ENCODE measurements around the gene ATL1.
"Not testable (repeated sequence)": the region's sequence is repeated elsewhere in the genome, so short reads cannot be mapped to it uniquely, and the experiment has no call there.

ATL1 gene

GRCh38 chr14:50533241-50533705 lies 26.7 kb upstream of the ATL1 start:
- Mint-ChIP-seq H3K4me1 (peaks cover 40% of the 10 kb centered on the region), H3K27ac (peak overlapping the region; percentile 23), H3K9me3 (peaks cover 24% of the 10 kb centered on the region), H3K27me3 (ENCODE audit: low read depth, poor library complexity) (peaks cover 10% of the 10 kb centered on the region), H3K36me3 (ENCODE audit: low read depth) (peaks cover 19% of the 10 kb centered on the region), H3K4me3 (peak overlapping the region; percentile 95)
- no peak for DNase-seq
- no peak for TF ChIP-seq CTCF (IDR thresholded peaks at IDR 0.05)

GRCh38 chr14:50533806-50534205 lies 26.1 kb upstream of the ATL1 start:
- Mint-ChIP-seq H3K36me3 (ENCODE audit: low read depth) (peaks cover 20% of the 10 kb centered on the region), H3K4me3 (no peak overlapping the region), H3K27ac (no peak overlapping the region), H3K27me3 (ENCODE audit: low read depth, poor library complexity) (peaks cover 10% of the 10 kb centered on the region), H3K9me3 (peaks cover 27% of the 10 kb centered on the region), H3K4me1 (peaks cover 39% of the 10 kb centered on the region)
- no peak for DNase-seq
- no peak for TF ChIP-seq CTCF (IDR thresholded peaks at IDR 0.05)

- Mint-ChIP-seq H3K27ac (no peak overlapping the region), H3K4me1 (peaks cover 33% of the 10 kb centered on the region), H3K27me3 (ENCODE audit: low read depth, poor library complexity) (peaks cover 10% of the 10 kb centered on the region), H3K4me3 (no peak overlapping the region), H3K9me3 (peaks cover 27% of the 10 kb centered on the region), H3K36me3 (ENCODE audit: low read depth) (peaks cover 20% of the 10 kb centered on the region)
- no peak for DNase-seq
- TF ChIP-seq CTCF (IDR thresholded peaks at IDR 0.05) = no peak
Observed at GRCh38 chr14:50534416-50534815, 25.5 kb upstream of the ATL1 start.

GRCh38 chr14:50534997-50535396 lies 24.9 kb upstream of the ATL1 start:
- Mint-ChIP-seq H3K9me3 (peaks cover 27% of the 10 kb centered on the region), H3K27ac (no peak overlapping the region), H3K4me3 (no peak overlapping the region), H3K27me3 (ENCODE audit: low read depth, poor library complexity) (peaks cover 10% of the 10 kb centered on the region), H3K36me3 (ENCODE audit: low read depth) (peaks cover 20% of the 10 kb centered on the region), H3K4me1 (peaks cover 27% of the 10 kb centered on the region)
- TF ChIP-seq CTCF (IDR thresholded peaks at IDR 0.05) = no peak
- DNase-seq = no peak

- not testable (repeated sequence) for DNase-seq, H3K27ac Mint-ChIP-seq
- H3K36me3 Mint-ChIP-seq (ENCODE audit: low read depth) = peaks cover 20% of the 10 kb centered on the region
Observed at GRCh38 chr14:50538034-50538433, 21.9 kb upstream of the ATL1 start.

GRCh38 chr14:50539051-50539450 lies 20.9 kb upstream of the ATL1 start:
- Mint-ChIP-seq H3K9me3 (peaks cover 27% of the 10 kb centered on the region), H3K4me1 (no peaks in the 10 kb centered on the region), H3K27me3 (ENCODE audit: low read depth, poor library complexity) (peaks cover 2% of the 10 kb centered on the region), H3K4me3 (no peak overlapping the region), H3K27ac (no peak overlapping the region), H3K36me3 (ENCODE audit: low read depth) (peaks cover 20% of the 10 kb centered on the region)
- TF ChIP-seq CTCF (IDR thresholded peaks at IDR 0.05) = no peak
- no peak for DNase-seq

More at GRCh38 chr14:50538034-50538433, 21.9 kb upstream of the ATL1 start:
- H3K9me3 Mint-ChIP-seq = peaks cover 27% of the 10 kb centered on the region
- not testable (repeated sequence) for H3K4me3 Mint-ChIP-seq; H3K4me1 Mint-ChIP-seq; H3K27me3 Mint-ChIP-seq (ENCODE audit: low read depth, poor library complexity)

All from nephron progenitor cell (in vitro differentiated cells).